Large intestine (tissue), 3 donors: ENCODE results near the gene UBASH3A. TPM values are rescaled to one million over a fixed set of nuclear protein-coding genes. Genes with fewer than 3 reads are reported as not detected.

Source experiments
- DNase-seq, 2 donors: peaks; one replicate each; pipeline versions ENCODE4 v3.0.0 to v3.0.0-alpha.2; 2013
- H3K27ac ChIP-seq: one replicate; pipeline ENCODE4 v1.5.1; 2013; ENCODE audit warnings: low read length
- H3K27me3 ChIP-seq: 2 replicates; pipeline ENCODE4 v1.6.1; 2013; ENCODE audit warnings: low read length; ENCODE audit not compliant: control insufficient read depth, insufficient read depth
- H3K36me3 ChIP-seq: 2 replicates; pipeline ENCODE4 v1.6.1; 2013; ENCODE audit warnings: low read length; ENCODE audit not compliant: control insufficient read depth, insufficient read depth
- H3K4me1 ChIP-seq: one replicate; pipeline ENCODE4 v1.6.1; 2013; ENCODE audit warnings: low read length; ENCODE audit not compliant: control insufficient read depth, insufficient read depth
- H3K4me3 ChIP-seq: one replicate; pipeline ENCODE4 v1.5.1; 2013; ENCODE audit warnings: low read length
- H3K9me3 ChIP-seq: one replicate; pipeline ENCODE4 v1.6.1; 2013; ENCODE audit warnings: mild to moderate bottlenecking, low read depth, low read length, moderate library complexity; ENCODE audit not compliant: control insufficient read depth
- WGBS: methylation state at CpG from one replicate; pipeline ENCODE4 v1.1.5; 2013; ENCODE audit warnings: low lambda C conversion rate; ENCODE audit not compliant: insufficient coverage; 5-methylcytosine and 5-hydroxymethylcytosine counted together
- polyA plus RNA-seq: library from polyadenylated mRNA; unstranded; fragments of 120-200 nt; gene quantifications from one replicate; pipeline ENCODE4 v1.2.1, GENCODE V29; 2013

Gene UBASH3A
- polyA plus RNA-seq, 1 donor = 0.73 TPM

GRCh38 chr21:42363312-42363711 is 40.4 kb upstream of the UBASH3A start:
- WGBS = no CpG with 5 or more reads among the region's 8 CpGs
- H3K36me3 ChIP-seq = no peaks in the 10 kb centered on the region
- no peak overlapping the region for H3K4me3 ChIP-seq
- no peaks in the 10 kb centered on the region for H3K27me3 ChIP-seq
- peaks cover 32% of the 10 kb centered on the region for H3K4me1 ChIP-seq
- no peak overlapping the region for H3K27ac ChIP-seq
- H3K9me3 ChIP-seq = peaks cover 3% of the 10 kb centered on the region
- peak; percentile 43 to 74 for DNase-seq

- no peak for DNase-seq
- Histone ChIP-seq H3K27ac (no peak overlapping the region), H3K36me3 (no peaks in the 10 kb centered on the region), H3K9me3 (peaks cover 3% of the 10 kb centered on the region), H3K4me1 (peaks cover 32% of the 10 kb centered on the region), H3K4me3 (no peak overlapping the region), H3K27me3 (no peaks in the 10 kb centered on the region)
- no CpG with 5 or more reads among the region's 13 CpGs for WGBS
Observed at GRCh38 chr21:42364304-42364865, 39.3 kb upstream of the UBASH3A start.

GRCh38 chr21:42365770-42366169 is 37.9 kb upstream of the UBASH3A start:
- no CpG with 5 or more reads among the region's 6 CpGs for WGBS
- Histone ChIP-seq H3K27me3 (no peaks in the 10 kb centered on the region), H3K4me3 (no peak overlapping the region), H3K36me3 (no peaks in the 10 kb centered on the region), H3K9me3 (no peaks in the 10 kb centered on the region), H3K4me1 (peaks cover 32% of the 10 kb centered on the region), H3K27ac (no peak overlapping the region)
- no peak for DNase-seq

GRCh38 chr21:42366292-42367010 is 37.3 kb upstream of the UBASH3A start, which contains the start of gene TFF1:
TFF1 (minus strand) TSS chr21:42366535; CDS start chr21:42366495, 40 bp downstream.
- Histone ChIP-seq H3K4me1 (peaks cover 32% of the 10 kb centered on the region), H3K4me3 (no peak within 1 kb of the TSS), H3K9me3 (no peaks in the 10 kb centered on the region), H3K27ac (peak within 1 kb of the TSS; percentile 50), H3K36me3 (no peaks in the 10 kb centered on the region), H3K27me3 (no peaks in the 10 kb centered on the region)
- no CpG with 5 or more reads among the region's 19 CpGs for WGBS
- DNase-seq = peak; percentile 65 to 85

- H3K27ac ChIP-seq = peak overlapping the region; percentile 50
- no peaks in the 10 kb centered on the region for H3K9me3 ChIP-seq
- peak; percentile 31 to 74 for DNase-seq
- no CpG with 5 or more reads among the region's 14 CpGs for WGBS
- H3K27me3 ChIP-seq = no peaks in the 10 kb centered on the region
- peaks cover 32% of the 10 kb centered on the region for H3K4me1 ChIP-seq
- H3K36me3 ChIP-seq = no peaks in the 10 kb centered on the region
- no peak overlapping the region for H3K4me3 ChIP-seq
Observed at GRCh38 chr21:42367367-42368165, 36.1 kb upstream of the UBASH3A start.

GRCh38 chr21:42369821-42370220 is 33.9 kb upstream of the UBASH3A start:
- Histone ChIP-seq H3K36me3 (no peaks in the 10 kb centered on the region), H3K27ac (no peak overlapping the region), H3K4me1 (peaks cover 24% of the 10 kb centered on the region), H3K27me3 (no peaks in the 10 kb centered on the region), H3K4me3 (no peak overlapping the region), H3K9me3 (no peaks in the 10 kb centered on the region)
- no peak for DNase-seq
- no CpG with 5 or more reads among the region's 16 CpGs for WGBS

GRCh38 chr21:42370894-42371654 is 32.6 kb upstream of the UBASH3A start:
- DNase-seq = no peak
- 100% methylated on average over 5 of the region's 18 CpGs for WGBS
- no peaks in the 10 kb centered on the region for H3K27me3 ChIP-seq

GRCh38 chr21:42373196-42373907 is 30.4 kb upstream of the UBASH3A start:
- no peak overlapping the region for H3K4me3 ChIP-seq
- no peak for DNase-seq
- WGBS = no CpG with 5 or more reads among the region's 25 CpGs
- no peak overlapping the region for H3K27ac ChIP-seq
- H3K27me3 ChIP-seq = no peaks in the 10 kb centered on the region
- H3K36me3 ChIP-seq = no peaks in the 10 kb centered on the region
- H3K4me1 ChIP-seq = peaks cover 10% of the 10 kb centered on the region
- no peaks in the 10 kb centered on the region for H3K9me3 ChIP-seq

More at GRCh38 chr21:42370894-42371654, 32.6 kb upstream of the UBASH3A start:
- H3K27ac ChIP-seq = no peak overlapping the region
- no peaks in the 10 kb centered on the region for H3K9me3 ChIP-seq
- H3K4me1 ChIP-seq = peaks cover 26% of the 10 kb centered on the region
- H3K4me3 ChIP-seq = no peak overlapping the region
- H3K36me3 ChIP-seq = no peaks in the 10 kb centered on the region

- no peak for DNase-seq
- H3K4me3 ChIP-seq = no peak overlapping the region
- peaks cover 10% of the 10 kb centered on the region for H3K4me1 ChIP-seq
- no peaks in the 10 kb centered on the region for H3K27me3 ChIP-seq
- no CpG with 5 or more reads among the region's 16 CpGs for WGBS
- H3K9me3 ChIP-seq = no peaks in the 10 kb centered on the region
- H3K36me3 ChIP-seq = no peaks in the 10 kb centered on the region
- H3K27ac ChIP-seq = no peak overlapping the region
Observed at GRCh38 chr21:42373908-42374455, 29.7 kb upstream of the UBASH3A start.
